NK-92 treated with Interleukin-12 subunit alpha and Interleukin-12 subunit beta, amount 100 ng/mL, for 24 hours (cell line): ENCODE measurements around the gene SERPINA5.

Source experiments
- DNase-seq: peaks from one replicate; lab custom pipeline; 2025; lab: John Stamatoyannopoulos, UW

SERPINA5 gene

DNA sequence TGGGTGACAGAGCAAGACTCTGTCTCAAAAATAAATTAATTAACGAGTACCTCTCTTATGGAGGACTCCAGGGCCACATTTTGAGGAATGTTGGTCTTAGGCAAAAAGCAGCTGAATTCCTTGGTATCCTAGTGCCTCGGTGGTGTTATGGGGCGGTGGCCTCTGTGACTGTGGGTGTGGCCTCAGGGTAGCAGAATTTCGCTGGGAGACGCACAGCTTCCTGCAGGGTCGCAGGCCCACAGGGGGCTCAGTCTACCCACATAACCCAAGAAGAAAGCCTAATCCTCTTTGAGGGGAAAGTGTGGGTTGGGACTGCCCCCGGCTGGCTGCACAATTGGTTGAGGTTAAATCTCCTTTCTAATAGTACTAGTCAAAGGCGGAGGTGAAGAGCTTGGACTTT lies 31.2 kb upstream of the SERPINA5 start:
- DNase-seq: no peak

DNA sequence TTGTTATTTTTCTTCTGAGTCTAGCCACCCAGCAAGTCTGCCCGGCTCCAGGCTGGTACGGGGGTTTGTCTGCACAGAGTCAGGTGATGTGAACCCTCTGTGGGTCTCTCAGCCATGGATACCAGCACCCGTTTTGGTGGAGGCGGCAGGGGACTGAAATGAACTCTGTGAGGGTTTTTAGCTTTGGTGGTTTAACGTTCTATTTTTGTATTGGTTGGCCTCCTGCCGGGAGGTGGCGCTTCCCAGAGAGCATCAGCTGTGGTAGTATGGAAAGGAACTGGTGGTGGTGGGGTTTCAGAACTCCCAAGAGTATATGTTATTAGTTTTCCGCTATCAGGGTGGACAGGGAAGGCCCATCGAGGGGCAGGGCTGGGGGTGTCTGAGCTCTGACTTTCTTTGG lies 25.2 kb upstream of the SERPINA5 start:
- DNase-seq: no peak

DNA sequence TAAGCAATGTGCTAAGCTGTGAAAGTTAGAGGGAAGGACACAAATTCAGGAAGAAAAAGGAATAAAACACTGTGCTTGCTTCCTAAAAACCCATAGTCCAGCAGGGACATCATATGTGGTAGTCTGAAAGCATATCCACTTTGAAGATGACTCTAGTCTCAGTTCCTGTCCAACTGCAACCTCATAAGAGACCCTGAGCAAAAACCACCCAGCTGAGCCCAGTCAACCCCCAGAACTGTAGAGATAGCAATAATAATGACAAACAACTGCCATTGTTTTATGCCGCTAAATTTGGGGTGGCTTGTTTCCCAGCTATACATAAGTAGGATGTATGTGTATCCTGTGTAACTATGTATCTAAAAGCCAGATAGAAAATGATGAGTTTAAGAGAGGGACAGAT lies 23.9 kb upstream of the SERPINA5 start:
- no peak for DNase-seq

- DNase-seq: no peak
Measured at GRCh38 chr14:94558842-94559241, 22.4 kb upstream of the SERPINA5 start.

- DNase-seq: no peak
Measured at GRCh38 chr14:94559638-94560290, 21.5 kb upstream of the SERPINA5 start.

DNA sequence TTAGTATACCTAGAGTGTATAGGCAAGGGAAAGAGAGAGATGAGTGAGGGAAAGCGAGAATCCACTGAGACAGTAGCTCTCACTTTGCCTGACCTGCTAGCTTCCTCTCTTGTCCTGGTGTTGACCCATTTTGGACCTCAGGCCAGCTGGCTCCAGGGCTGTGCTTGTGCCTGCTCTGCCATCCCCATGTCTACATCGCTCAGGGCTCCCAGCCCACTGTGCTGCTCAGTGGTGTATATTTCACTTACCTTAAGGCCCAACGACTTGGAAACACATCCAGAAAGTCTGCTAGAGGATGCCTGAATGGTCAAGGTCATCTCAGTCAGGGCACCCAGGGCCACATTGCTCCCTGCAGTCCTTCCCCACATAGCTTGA lies 20.9 kb upstream of the SERPINA5 start:
- no peak for DNase-seq

- no peak for DNase-seq
Measured at GRCh38 chr14:94560751-94561655, 20.2 kb upstream of the SERPINA5 start, which contains the start of gene SERPINA4. SERPINA4 (plus strand) TSS chr14:94561442; CDS start chr14:94563483, 2,041 bp downstream.

- no peak for DNase-seq
Measured at GRCh38 chr14:94561656-94562010, 19.6 kb upstream of the SERPINA5 start.

- no peak for DNase-seq
Measured at GRCh38 chr14:94562022-94562421, 19.2 kb upstream of the SERPINA5 start.

DNA sequence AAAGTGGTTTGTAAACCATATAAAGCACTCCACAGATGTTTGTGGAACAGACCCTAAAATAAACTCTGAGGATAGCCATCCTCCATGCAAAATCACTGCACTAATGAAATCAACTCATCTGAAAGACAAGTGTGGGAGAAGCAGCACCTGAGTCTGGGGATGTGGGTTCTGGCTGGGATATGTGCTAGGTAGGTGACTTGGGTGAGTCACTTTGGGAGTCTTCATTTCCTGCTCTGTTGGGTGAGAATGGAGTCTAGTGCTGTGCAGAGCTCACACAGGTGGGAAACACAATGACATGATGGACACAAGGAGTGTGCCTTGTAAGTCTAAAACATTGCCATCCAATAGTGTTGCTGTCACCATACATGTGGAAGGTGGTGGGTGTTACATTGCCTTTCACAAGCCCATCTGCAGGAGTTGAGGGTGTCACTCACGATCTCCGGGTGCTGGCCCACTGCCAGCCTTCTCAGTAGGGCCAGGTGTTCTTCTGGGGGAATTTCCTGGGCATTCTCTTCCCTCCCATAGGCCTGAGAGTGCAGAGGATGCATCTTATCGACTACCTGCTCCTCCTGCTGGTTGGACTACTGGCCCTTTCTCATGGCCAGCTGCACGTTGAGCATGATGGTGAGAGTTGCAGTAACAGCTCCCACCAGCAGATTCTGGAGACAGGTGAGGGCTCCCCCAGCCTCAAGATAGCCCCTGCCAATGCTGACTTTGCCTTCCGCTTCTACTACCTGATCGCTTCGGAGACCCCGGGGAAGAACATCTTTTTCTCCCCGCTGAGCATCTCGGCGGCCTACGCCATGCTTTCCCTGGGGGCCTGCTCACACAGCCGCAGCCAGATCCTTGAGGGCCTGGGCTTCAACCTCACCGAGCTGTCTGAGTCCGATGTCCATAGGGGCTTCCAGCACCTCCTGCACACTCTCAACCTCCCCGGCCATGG lies 18.0 kb upstream of the SERPINA5 start:
- no peak for DNase-seq

DNA sequence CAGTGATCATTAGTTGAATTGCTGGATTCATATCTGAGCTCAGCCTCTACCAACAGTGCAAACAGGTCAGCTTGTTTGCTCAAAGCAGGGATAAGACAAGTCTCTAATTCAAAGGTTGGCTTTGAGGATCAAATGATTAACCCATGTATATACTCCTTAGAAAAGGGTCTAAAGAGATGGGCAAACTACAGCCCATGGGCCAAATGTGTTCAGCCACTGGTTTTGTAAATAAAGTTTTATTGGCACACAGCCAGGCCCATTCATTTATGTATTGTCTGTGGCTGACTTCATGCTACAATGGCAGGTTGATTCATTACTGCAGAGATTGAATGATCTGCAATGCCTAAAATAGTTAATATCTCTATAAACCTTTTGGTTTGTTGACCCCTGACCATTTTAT lies 16.8 kb upstream of the SERPINA5 start:
- DNase-seq: no peak

- no peak for DNase-seq
Measured at GRCh38 chr14:94568186-94568585, 13.0 kb upstream of the SERPINA5 start.

GRCh38 chr14:94569381-94570001 lies 11.7 kb upstream of the SERPINA5 start:
- no peak for DNase-seq

GRCh38 chr14:94570002-94570400 lies 11.2 kb upstream of the SERPINA5 start:
- no peak for DNase-seq

- no peak for DNase-seq
Measured at GRCh38 chr14:94570440-94570839, 10.8 kb upstream of the SERPINA5 start.

DNA sequence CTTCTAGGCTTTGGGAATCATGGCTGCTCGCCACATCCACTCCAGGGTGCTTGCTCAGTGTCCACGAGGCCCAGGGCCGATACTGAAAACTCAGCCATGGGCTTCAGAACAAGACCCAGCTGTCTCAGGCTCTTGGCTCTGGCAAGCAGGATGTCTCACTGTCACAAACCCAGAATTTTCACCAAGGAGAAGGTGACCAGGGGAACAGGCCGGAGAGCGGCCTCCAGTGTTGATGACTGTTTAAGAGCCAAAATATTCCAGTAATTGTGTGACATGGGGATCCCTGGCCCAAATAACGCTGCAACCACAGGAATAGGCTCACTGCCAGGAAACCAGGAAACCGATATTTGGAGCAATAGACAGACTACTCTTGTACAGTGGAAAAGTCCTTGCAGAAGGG lies 9.8 kb upstream of the SERPINA5 start:
- no peak for DNase-seq

DNA sequence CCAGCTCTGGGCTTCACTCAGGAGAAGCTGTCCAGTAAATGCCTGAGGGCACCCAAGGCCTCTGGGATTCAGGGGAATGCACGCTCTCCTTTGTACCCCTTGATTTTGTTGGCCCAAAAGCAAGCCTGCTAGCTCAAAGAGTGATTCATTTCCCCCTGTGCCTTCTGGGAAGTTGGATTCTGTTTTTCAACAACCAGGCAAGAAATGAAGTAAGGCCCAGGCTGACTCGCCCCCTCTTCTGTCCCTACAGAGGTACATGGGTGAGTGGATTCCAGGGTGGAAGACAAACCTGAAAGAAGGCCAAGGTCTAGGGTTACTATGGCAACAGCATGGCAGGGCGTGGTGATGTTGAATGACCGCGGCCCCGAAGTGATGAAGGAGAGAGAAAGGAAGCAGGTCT lies 9.3 kb upstream of the SERPINA5 start:
- no peak for DNase-seq

DNA sequence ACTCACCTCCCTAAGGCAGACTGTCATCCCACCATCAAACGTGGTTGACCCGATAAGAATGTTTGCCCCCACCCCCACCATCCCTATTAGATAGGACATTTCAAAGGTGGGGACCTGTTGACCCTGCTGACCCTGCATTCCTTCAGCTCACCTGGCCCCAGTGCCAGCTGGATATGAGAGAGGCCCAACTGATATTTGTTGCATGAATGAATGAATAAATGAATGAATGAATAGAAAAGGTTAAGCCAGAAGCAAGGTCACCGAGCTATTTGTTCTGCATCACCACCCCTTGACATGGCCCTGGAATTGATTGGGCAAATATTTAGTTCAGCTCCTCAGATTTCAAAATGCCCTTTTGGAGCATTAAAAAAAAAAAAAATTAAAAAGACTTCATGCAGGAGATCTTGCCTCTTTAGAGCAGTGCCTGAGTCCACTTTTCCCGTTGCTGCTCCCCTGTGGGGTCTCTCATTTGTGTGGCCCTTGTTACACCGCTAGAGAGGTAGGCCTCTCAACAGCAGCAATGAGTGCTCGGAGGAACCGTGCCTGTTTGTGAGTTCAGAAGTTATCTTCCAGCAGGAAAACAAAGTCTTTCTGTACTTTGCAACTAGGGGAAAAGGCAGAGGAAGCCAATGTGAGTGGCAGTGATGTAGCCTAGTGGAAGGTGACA lies 8.5 kb upstream of the SERPINA5 start:
- no peak for DNase-seq

DNA sequence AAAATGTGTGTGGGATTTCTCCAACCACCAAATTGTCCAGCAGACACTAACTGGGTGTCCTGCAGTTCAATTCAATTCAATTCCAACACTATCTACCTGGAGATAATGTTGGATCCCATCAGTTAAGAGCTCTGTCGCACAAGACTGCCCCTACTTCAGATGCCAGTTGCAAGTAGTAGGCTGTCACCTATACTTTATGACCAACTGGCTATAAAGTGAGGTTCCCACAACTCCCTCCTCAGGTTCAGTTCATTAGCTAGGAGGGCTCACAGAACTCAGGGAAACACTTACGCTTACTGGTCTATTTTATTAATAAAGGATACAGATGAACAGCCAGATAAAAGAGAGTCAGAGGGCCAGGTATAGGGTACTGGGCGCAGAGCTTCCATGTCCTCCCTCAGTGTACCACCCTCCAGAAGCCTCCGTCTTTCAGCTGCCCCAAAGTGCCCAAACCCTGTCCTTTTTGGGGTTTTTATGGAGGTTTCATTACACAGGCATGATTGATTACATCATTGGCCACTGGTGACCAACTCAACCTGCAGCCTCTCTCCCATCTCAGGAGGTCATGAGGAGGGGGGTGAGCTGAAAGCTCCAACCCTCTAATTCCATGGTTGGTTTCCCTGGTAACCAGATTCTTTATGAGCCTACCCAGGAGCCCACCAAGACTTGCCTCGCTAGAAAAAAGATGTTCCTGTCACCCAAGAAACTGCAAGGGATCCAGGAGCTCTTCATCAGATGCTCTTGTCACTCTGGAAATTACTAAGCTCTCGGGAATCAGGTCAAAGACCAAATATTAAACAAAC lies 7.5 kb upstream of the SERPINA5 start:
- no peak for DNase-seq

DNA sequence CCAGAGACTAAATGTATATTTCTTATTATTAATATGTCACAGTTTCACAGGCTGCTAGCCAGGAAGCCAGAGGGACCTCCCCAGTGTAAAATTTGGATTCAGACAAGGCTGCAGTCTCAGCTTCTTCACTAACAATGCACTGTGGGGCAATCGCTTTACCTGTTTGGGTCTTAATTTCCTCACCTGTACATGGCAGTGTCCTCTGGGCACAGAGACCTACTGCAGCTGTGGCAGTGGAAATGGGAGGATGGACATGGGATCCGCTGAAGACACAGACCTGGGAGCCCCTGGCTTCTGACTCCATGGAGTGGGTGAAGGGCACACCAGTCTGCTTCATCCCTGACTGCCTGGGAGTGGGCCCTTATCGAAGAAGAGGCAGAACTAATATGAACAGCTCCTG lies 6.9 kb upstream of the SERPINA5 start:
- DNase-seq: no peak
